GM23248 (cell line): ENCODE measurements around the gene TTLL3.

Source experiments
- EZH2 ChIP-seq: fragments of 200-600 bp; sonication (generic); IDR thresholded peaks from 2 replicates; pipeline ENCODE4 v1.6.1; 2018; ENCODE audit warnings: antibody characterized with exemption, mild to moderate bottlenecking; ENCODE audit not compliant: insufficient read depth, poor library complexity, severe bottlenecking
- EZH2phosphoT487 ChIP-seq: fragments of 200-600 bp; sonication (generic); IDR thresholded peaks from 2 replicates; pipeline ENCODE4 v1.6.1; 2018; ENCODE audit warnings: antibody characterized with exemption, moderate library complexity, mild to moderate bottlenecking, low read depth; ENCODE audit not compliant: insufficient read depth

DNA sequence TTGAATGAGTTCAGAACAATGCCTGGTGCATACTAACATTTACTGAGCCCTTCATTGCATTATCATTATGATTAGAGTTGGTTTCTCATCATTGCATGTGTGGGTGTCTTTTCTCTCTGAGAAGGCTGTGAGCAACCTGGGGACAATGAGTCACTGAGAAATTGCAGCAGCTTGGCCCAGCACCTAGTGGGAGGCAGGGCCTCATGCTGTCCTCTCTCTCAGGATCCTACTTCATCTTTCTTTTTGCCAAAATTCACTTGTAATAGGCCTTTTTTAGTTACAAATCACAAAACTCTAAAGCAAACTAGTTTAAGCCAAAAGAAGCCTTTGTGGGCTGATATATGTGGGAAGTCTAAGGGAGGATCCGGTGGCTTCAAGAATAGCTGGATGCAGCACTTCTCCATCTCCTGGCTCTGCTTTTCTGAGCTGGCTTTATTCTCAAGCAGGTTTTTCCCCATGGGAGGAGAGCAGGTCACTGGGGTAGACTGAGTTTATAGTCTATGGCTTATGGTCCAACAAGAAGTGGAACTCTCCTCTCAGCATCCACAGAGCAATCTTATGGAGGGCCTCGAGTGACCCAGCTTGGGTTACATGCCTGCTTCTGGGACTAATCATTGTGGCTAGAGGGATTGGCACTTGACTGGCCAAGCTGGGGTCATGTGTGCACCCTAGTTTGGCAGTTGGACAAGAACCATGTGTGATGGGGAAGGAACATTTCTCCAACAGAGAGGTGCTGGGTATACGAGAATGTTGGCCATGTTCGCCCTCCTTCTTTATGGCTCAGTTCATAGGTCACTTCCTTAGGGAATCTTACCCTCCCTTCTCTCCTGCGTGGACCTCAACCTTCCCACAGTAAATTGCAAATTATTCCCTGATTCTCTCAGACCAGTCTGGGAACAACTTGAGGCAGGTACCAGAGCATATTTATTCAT, 31.7 kb upstream of the TTLL3 start:
- TF ChIP-seq EZH2 (no peak), EZH2phosphoT487 (no peak)
